Measurements from ENCODE around the gene LSMEM2.

Gene LSMEM2

DNA sequence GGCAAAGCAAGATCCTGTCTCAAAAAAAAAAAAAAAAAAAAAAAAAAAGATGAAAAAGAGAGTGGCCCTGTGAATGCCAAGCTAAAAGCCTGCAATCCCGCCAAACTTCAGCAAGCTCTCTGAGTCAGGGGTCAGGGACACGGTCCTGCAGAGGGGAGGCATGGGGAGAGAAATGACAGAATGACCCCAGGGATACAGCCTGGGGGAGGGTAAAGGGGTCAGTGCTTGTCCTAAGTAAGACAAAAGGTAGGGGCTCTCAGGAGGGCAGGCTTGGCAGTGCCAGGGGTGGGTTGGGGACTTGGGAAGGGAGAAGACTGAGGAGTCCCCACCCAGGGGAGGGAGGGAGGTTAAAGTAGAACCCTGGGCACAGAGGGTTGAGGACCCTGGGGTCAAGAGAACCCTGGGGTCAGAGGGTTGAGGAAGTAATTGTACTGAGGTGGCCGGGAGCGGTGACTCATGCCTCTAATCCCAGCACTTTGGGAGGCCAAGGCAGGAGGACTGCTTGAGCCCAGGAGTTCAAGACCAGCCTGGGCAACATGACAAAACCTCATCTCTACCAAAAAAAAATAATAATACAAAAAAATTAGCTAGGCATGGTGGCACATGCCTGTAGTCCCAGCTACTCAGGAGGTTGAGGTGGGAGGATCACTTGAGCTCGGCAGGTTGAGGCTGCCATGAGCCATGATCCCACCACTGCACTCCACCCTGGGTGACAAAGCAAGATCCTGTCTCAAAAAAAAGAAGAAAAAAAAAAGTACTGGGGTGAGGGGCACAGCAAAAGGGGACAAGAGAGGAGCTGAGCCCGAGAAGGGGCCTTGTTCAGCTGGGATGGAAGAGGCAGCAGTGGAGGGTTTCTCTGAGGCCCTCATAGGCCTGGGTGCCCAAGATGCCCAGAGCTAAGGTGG, 15.2 kb upstream of the LSMEM2 start:
- H3K4me3 ChIP-seq (replicated peaks; ENCODE audit: low read depth, low read length), result no peak overlapping the region
- DNase-seq (ENCODE audit: extremely low read depth, low read depth), result no peak
- TF ChIP-seq, protein P1, sequence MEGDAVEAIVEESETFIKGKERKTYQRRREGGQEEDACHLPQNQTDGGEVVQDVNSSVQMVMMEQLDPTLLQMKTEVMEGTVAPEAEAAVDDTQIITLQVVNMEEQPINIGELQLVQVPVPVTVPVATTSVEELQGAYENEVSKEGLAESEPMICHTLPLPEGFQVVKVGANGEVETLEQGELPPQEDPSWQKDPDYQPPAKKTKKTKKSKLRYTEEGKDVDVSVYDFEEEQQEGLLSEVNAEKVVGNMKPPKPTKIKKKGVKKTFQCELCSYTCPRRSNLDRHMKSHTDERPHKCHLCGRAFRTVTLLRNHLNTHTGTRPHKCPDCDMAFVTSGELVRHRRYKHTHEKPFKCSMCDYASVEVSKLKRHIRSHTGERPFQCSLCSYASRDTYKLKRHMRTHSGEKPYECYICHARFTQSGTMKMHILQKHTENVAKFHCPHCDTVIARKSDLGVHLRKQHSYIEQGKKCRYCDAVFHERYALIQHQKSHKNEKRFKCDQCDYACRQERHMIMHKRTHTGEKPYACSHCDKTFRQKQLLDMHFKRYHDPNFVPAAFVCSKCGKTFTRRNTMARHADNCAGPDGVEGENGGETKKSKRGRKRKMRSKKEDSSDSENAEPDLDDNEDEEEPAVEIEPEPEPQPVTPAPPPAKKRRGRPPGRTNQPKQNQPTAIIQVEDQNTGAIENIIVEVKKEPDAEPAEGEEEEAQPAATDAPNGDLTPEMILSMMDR (IDR thresholded peaks at IDR 0.05; ENCODE audit: low read depth, low read length, missing control alignments), result no peak

DNA sequence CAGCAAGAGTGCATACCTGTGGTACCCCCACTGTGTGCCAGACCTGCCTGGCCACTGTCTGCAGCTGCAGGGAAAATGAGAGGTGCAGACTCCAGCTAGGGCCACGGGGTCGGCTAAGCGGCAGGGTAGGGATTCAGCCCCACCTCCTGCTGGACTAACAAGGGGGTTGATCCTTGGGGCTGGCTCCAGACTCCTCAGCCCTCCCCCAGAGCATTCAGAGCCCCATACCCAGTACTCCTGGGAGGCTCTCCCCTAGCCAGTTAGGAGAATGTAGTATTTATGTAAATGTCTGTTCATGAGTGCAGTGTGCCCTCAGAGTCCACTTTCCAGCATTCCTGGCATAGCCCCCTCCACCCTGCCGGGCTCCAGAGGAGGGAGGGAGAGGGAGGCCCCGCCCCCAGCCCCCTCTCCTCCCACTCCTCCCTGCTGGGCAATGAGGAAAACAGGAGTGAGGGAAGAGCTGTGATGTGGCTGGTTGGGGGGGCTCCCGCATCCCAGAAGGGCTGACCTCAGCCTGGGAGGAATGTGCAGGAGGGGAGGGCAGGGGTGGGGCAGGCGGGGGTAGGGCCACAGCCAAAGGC, 14.4 kb upstream of the LSMEM2 start:
- no peak overlapping the region for H3K4me3 ChIP-seq (replicated peaks; ENCODE audit: low read depth, low read length)
- TF ChIP-seq, protein P1 (IDR thresholded peaks at IDR 0.05; ENCODE audit: low read depth, low read length, missing control alignments), result no peak
- DNase-seq (ENCODE audit: extremely low read depth, low read depth), result peak; percentile 65

DNA sequence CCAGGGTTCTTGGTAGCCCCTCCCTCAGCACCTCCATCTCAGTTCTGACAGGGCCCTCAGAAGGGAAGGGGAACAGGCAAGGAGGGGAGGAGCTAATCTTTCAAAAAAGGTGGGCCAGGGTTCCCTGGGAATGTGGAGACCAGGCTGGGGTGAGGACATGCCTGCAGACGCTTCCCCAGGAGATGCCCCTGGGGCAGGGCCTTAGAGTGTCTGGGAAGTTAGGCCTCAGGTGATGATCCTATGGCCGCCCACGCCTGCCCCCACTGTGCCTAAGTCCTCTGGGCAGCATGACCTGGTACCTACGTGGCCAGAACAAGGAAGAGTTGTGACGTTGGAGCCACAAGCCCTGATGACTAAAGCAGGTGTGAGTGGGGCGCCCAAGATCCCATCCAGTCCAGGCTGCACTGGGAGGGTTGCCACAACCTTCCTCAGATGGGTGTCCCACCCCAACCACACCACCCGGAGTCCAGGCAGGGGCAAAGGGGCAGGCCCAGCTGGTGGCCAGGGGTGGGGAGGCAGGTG, 13.9 kb upstream of the LSMEM2 start:
- no peak overlapping the region for H3K4me3 ChIP-seq (replicated peaks; ENCODE audit: low read depth, low read length)
- DNase-seq (ENCODE audit: extremely low read depth, low read depth), result no peak
- TF ChIP-seq, protein P1 (IDR thresholded peaks at IDR 0.05; ENCODE audit: low read depth, low read length, missing control alignments), result no peak

DNA sequence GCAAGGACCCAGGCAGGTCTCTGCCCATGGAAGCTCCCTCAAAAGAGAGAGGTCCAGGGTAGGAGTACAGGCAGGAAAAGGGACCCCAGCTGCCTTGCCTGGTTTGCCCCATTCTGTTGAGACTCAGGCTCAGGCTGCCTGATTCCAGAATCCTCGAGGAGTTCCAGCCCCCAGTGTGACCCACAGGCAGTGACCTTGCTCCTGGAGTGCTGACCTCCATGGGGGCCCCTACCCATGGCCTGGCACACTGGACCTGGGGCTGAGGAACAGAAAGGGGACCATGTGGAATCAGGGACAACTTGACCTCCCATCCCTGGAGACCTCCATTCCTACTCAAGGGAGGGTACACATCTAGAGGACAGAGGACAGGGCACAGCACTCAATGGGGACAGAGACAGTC, 13.3 kb upstream of the LSMEM2 start:
- no peak for DNase-seq (ENCODE audit: extremely low read depth, low read depth)
- no peak overlapping the region for H3K4me3 ChIP-seq (replicated peaks; ENCODE audit: low read depth, low read length)
- TF ChIP-seq, protein P1 (IDR thresholded peaks at IDR 0.05; ENCODE audit: low read depth, low read length, missing control alignments), result no peak

DNA sequence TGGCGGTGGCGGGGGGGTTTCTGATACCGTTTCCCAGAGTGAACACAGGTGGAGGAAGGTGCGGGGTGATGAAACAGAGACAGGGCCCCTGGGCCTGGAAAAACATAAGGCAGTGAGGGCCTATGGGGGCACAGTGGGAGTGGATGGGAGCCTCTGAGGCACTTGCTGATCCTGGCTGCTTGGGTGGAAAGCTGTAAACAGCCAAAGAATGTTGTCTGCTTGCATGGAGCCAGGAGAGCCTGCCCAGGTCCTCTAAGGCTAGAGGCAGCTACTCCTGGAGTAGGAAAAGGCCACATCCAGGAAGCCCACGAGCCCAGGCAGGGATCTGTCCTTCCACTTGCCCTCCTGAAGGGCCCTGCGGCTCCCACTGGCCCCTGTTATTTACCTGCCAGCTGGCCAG, 12.9 kb upstream of the LSMEM2 start:
- no peak for DNase-seq (ENCODE audit: extremely low read depth, low read depth)
- H3K4me3 ChIP-seq (replicated peaks; ENCODE audit: low read depth, low read length), result no peak overlapping the region
- TF ChIP-seq, protein P1 (IDR thresholded peaks at IDR 0.05; ENCODE audit: low read depth, low read length, missing control alignments), result no peak

DNA sequence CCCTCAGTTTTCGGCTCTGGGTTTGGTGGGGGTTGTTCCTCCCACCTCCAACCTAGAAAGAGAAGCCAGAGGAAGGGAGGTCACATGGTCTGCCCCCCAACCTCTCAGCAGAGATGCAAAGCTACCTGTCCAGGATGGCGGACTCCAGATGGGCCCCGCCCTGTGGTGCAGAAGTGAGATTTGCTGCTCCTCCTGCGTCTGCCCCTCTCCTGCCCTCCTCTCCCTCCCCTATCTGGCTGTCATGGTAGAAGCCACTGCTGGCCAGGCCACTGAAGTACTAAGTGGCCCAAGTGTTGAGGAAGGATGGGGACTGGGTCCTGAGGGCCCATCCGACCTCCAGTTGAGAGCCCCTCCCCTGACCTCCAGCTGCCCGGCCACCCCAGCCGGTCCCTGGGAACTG, 12.1 kb upstream of the LSMEM2 start:
- DNase-seq (ENCODE audit: extremely low read depth, low read depth), result no peak
- H3K4me3 ChIP-seq (replicated peaks; ENCODE audit: low read depth, low read length), result no peak overlapping the region
- TF ChIP-seq, protein P1 (IDR thresholded peaks at IDR 0.05; ENCODE audit: low read depth, low read length, missing control alignments), result no peak
